GM19397 (cell line): ENCODE results near the gene DSCAML1.

ENCODE experiments used
- ATAC-seq: cut with Tn5 transposase; IDR thresholded peaks from one replicate; pipeline ENCODE4 v1.9.1; 2021; ENCODE audit warnings: mild to moderate bottlenecking, moderate library complexity; ENCODE audit not compliant: unreplicated experiment

The DSCAML1 gene

GRCh38 chr11:117642835-117643234 is 154.2 kb downstream of the DSCAML1 start:
- ATAC-seq = no peak

GRCh38 chr11:117642396-117642795 is 154.6 kb downstream of the DSCAML1 start:
- ATAC-seq = no peak

GRCh38 chr11:117641008-117641915 is 155.8 kb downstream of the DSCAML1 start:
- no peak for ATAC-seq

GRCh38 chr11:117640041-117640440 is 157.0 kb downstream of the DSCAML1 start:
- ATAC-seq = no peak

GRCh38 chr11:117639601-117640000 is 157.4 kb downstream of the DSCAML1 start:
- ATAC-seq = no peak

- no peak for ATAC-seq
These were observed 158.0 kb downstream of the DSCAML1 start for GRCh38 chr11:117638911-117639543.

GRCh38 chr11:117634756-117635603 is 162.0 kb downstream of the DSCAML1 start:
- ATAC-seq = no peak

GRCh38 chr11:117633976-117634755 is 162.8 kb downstream of the DSCAML1 start:
- ATAC-seq = no peak

- ATAC-seq = no peak
These were observed 163.7 kb downstream of the DSCAML1 start for GRCh38 chr11:117633186-117633754.

GRCh38 chr11:117632306-117632705 is 164.7 kb downstream of the DSCAML1 start:
- no peak for ATAC-seq

- no peak for ATAC-seq
These were observed 165.5 kb downstream of the DSCAML1 start for GRCh38 chr11:117631336-117632140.

GRCh38 chr11:117629891-117630538 is 167.0 kb downstream of the DSCAML1 start:
- no peak for ATAC-seq

GRCh38 chr11:117629146-117629545 is 167.9 kb downstream of the DSCAML1 start:
- no peak for ATAC-seq

- ATAC-seq = no peak
These were observed 169.8 kb downstream of the DSCAML1 start for GRCh38 chr11:117627259-117627658.

- ATAC-seq = no peak
These were observed 170.4 kb downstream of the DSCAML1 start for GRCh38 chr11:117626576-117626975.

- no peak for ATAC-seq
These were observed 171.8 kb downstream of the DSCAML1 start for GRCh38 chr11:117625237-117625636.

- no peak for ATAC-seq
These were observed 173.2 kb downstream of the DSCAML1 start for GRCh38 chr11:117623831-117624271.

- ATAC-seq = no peak
These were observed 175.8 kb downstream of the DSCAML1 start for GRCh38 chr11:117621226-117621625.

- ATAC-seq = no peak
These were observed 176.4 kb downstream of the DSCAML1 start for GRCh38 chr11:117620659-117621058.
